ENCODE measurements around the gene LGI2. TPM values are rescaled to one million over a fixed set of nuclear protein-coding genes. Genes with fewer than 3 reads are reported as not detected.
A peak's percentile ranks its signal among the peaks of the same experiment; 100 is the strongest.

LGI2 gene
- total and polyA plus RNA-seq, 2 experiments from 2014 or later: 0.63 to 8.0 TPM

DNA sequence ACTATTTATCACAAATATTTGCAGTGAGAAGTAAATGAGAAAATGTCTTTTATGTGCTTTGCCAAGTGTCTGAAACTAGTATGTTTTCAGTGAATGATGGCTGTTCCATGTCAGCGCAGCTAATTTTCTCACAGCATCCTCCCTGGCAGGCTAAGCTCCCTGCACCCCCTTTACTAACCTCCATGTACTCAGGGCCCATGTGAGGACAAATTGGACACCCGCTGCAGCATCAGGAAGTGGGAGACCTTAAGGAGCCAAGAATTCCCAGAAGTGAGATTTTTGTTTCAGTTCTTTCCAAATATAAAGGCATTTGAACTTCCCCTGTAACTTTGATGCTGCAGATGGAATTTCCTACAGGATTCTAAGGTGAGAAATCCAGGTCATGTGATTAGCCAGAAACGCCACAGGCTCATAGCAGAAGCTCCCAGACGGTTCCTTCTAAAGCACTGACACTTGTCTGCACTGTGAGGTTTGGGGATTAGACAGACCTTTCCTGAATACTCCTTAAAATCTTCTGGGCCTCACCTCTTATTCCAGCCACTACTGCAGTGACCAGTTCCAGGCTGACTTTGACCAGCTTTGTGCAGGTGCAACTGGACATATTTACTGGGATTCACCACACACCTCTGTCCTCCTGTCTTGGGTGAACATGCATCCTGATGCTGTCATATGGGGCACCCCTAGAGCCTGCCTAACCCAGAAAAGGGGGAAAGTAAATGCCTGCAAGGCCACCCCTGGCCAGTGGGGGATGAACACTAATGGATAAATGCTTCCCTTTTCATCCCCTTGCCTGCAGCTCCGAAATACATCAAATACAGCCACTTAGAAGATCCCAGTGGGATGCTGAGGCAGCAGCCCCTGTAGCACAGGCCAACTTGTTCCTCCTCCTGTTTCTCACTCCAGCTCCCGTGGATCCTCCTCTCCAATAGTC lies 45.9 kb downstream of the LGI2 start:
- Mint-ChIP-seq H3K36me3 (ENCODE audit: low read depth) (peaks cover 6% of the 10 kb centered on the region; the same call in 2 of the 3 replicates), H3K27me3 (ENCODE audit: insufficient read depth, low read depth, poor library complexity) (no peaks in the 10 kb centered on the region), H3K27ac (no peak overlapping the region), H3K9me3 (peaks cover 2% of the 10 kb centered on the region; the same call in 1 of the 3 replicates), H3K4me3 (no peak overlapping the region), H3K4me1 (peaks cover 25% of the 10 kb centered on the region)
- ATAC-seq (peak; percentile 57), DNase-seq (ENCODE audit: low spot score) (peak; percentile 48)
- Histone ChIP-seq H4K20me1 (replicated peaks; ENCODE audit: insufficient read depth) (no peaks in the 10 kb centered on the region), H3K9me2 (ENCODE audit: insufficient read depth) (no peaks in the 10 kb centered on the region), H3K79me2 (replicated peaks; ENCODE audit: insufficient read depth) (no peaks in the 10 kb centered on the region), H3K4me1 (ENCODE audit: insufficient read depth) (no peaks in the 10 kb centered on the region), H3K27ac (ENCODE audit: low read depth) (no peak overlapping the region), H3F3A (replicated peaks; ENCODE audit: low read depth) (no peaks in the 10 kb centered on the region), H3K36me3 (ENCODE audit: insufficient read depth) (no peaks in the 10 kb centered on the region), H3K27me3 (ENCODE audit: insufficient read depth) (no peaks in the 10 kb centered on the region), H2AFZ (no peak overlapping the region), H3K4me2 (no peak overlapping the region), H3K4me3 (no peak overlapping the region)
- no peak for TF ChIP-seq CREB1 (CRISPR knock-in tag; IDR thresholded peaks at IDR 0.05; ENCODE audit: low read depth)
- TF ChIP-seq, protein P1, sequence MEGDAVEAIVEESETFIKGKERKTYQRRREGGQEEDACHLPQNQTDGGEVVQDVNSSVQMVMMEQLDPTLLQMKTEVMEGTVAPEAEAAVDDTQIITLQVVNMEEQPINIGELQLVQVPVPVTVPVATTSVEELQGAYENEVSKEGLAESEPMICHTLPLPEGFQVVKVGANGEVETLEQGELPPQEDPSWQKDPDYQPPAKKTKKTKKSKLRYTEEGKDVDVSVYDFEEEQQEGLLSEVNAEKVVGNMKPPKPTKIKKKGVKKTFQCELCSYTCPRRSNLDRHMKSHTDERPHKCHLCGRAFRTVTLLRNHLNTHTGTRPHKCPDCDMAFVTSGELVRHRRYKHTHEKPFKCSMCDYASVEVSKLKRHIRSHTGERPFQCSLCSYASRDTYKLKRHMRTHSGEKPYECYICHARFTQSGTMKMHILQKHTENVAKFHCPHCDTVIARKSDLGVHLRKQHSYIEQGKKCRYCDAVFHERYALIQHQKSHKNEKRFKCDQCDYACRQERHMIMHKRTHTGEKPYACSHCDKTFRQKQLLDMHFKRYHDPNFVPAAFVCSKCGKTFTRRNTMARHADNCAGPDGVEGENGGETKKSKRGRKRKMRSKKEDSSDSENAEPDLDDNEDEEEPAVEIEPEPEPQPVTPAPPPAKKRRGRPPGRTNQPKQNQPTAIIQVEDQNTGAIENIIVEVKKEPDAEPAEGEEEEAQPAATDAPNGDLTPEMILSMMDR (conservative IDR thresholded peaks at IDR 0.05; ENCODE audit: low read depth in 2 of 2): peak in 1 of 2 experiments; percentile 27; a peak in 1 of 4 replicates

- Histone ChIP-seq H3K36me3 (ENCODE audit: insufficient read depth) (no peaks in the 10 kb centered on the region), H2AFZ (no peak overlapping the region), H3K9me2 (ENCODE audit: insufficient read depth) (no peaks in the 10 kb centered on the region), H4K20me1 (replicated peaks; ENCODE audit: insufficient read depth) (no peaks in the 10 kb centered on the region), H3K4me1 (ENCODE audit: insufficient read depth) (no peaks in the 10 kb centered on the region), H3K4me3 (no peak overlapping the region), H3K27ac (ENCODE audit: low read depth) (no peak overlapping the region), H3K27me3 (ENCODE audit: insufficient read depth) (no peaks in the 10 kb centered on the region), H3K4me2 (no peak overlapping the region), H3F3A (replicated peaks; ENCODE audit: low read depth) (no peaks in the 10 kb centered on the region), H3K79me2 (replicated peaks; ENCODE audit: insufficient read depth) (no peaks in the 10 kb centered on the region)
- Mint-ChIP-seq H3K27ac (no peak overlapping the region), H3K36me3 (ENCODE audit: low read depth) (no peaks in the 10 kb centered on the region), H3K9me3 (no peaks in the 10 kb centered on the region), H3K27me3 (ENCODE audit: insufficient read depth, low read depth, poor library complexity) (no peaks in the 10 kb centered on the region), H3K4me1 (peaks cover 15% of the 10 kb centered on the region), H3K4me3 (no peak overlapping the region)
- DNase-seq (ENCODE audit: low spot score): no peak
- ATAC-seq: no peak; the same call in 2 of the 3 replicates
- TF ChIP-seq STAT1 (IDR thresholded peaks at IDR 0.05; ENCODE audit: unreplicated experiment) (no peak), ZNF462 (CRISPR knock-in tag; IDR thresholded peaks at IDR 0.05) (no peak), JUNB (IDR thresholded peaks at IDR 0.05; ENCODE audit: unreplicated experiment) (no peak), POLR2AphosphoS5 (IDR thresholded peaks at IDR 0.05; ENCODE audit: low read depth) (no peak), EZH2phosphoT487 (IDR thresholded peaks at IDR 0.05; ENCODE audit: unreplicated experiment) (no peak), EZH2 (IDR thresholded peaks at IDR 0.05; ENCODE audit: low read depth, unreplicated experiment) (no peak)
- TF ChIP-seq, protein P2, sequence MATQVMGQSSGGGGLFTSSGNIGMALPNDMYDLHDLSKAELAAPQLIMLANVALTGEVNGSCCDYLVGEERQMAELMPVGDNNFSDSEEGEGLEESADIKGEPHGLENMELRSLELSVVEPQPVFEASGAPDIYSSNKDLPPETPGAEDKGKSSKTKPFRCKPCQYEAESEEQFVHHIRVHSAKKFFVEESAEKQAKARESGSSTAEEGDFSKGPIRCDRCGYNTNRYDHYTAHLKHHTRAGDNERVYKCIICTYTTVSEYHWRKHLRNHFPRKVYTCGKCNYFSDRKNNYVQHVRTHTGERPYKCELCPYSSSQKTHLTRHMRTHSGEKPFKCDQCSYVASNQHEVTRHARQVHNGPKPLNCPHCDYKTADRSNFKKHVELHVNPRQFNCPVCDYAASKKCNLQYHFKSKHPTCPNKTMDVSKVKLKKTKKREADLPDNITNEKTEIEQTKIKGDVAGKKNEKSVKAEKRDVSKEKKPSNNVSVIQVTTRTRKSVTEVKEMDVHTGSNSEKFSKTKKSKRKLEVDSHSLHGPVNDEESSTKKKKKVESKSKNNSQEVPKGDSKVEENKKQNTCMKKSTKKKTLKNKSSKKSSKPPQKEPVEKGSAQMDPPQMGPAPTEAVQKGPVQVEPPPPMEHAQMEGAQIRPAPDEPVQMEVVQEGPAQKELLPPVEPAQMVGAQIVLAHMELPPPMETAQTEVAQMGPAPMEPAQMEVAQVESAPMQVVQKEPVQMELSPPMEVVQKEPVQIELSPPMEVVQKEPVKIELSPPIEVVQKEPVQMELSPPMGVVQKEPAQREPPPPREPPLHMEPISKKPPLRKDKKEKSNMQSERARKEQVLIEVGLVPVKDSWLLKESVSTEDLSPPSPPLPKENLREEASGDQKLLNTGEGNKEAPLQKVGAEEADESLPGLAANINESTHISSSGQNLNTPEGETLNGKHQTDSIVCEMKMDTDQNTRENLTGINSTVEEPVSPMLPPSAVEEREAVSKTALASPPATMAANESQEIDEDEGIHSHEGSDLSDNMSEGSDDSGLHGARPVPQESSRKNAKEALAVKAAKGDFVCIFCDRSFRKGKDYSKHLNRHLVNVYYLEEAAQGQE (IDR thresholded peaks at IDR 0.05; ENCODE audit: unreplicated experiment): no peak
Observed at GRCh38 chr4:24980740-24981139, 50.0 kb downstream of the LGI2 start.
